AG10803 (cell line): ENCODE data around the gene AGBL1.

Source experiments
- DNase-seq: peaks from one replicate; pipeline ENCODE4 v3.0.0; 2010; ENCODE audit warnings: low read depth
- H3K4me3 ChIP-seq: 2 replicates; pipeline ENCODE4 v1.5.1; 2011; ENCODE audit warnings: mild to moderate bottlenecking, low read length, control low read depth
- TF ChIP-seq, protein P1 (sequence below): conservative IDR thresholded peaks from 2 replicates; pipeline ENCODE4 v1.5.1; 2011; ENCODE audit warnings: mild to moderate bottlenecking, low read length, control low read depth, inconsistent platforms

Gene AGBL1

DNA sequence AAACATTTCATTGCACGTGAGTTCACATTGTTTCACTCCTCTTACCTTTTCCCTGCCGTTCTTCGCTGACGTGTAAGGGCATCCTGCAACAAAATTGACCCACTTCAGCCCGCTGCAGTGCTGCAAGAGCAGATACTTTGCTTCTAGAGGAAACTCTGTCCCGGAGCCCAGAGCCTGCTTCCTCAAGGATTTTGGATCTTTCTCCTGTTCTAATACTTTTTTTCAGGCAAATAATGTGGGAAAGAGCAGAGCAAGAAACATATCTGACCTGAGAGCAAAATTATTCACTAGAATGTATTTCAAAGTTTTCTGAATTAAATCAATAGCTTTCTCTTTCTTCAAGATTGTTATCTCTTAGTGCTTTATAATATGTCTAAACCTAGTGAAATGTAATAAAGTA, 303.9 kb downstream of the AGBL1 start:
- H3K4me3 ChIP-seq, result no peak overlapping the region
- TF ChIP-seq, protein P1, sequence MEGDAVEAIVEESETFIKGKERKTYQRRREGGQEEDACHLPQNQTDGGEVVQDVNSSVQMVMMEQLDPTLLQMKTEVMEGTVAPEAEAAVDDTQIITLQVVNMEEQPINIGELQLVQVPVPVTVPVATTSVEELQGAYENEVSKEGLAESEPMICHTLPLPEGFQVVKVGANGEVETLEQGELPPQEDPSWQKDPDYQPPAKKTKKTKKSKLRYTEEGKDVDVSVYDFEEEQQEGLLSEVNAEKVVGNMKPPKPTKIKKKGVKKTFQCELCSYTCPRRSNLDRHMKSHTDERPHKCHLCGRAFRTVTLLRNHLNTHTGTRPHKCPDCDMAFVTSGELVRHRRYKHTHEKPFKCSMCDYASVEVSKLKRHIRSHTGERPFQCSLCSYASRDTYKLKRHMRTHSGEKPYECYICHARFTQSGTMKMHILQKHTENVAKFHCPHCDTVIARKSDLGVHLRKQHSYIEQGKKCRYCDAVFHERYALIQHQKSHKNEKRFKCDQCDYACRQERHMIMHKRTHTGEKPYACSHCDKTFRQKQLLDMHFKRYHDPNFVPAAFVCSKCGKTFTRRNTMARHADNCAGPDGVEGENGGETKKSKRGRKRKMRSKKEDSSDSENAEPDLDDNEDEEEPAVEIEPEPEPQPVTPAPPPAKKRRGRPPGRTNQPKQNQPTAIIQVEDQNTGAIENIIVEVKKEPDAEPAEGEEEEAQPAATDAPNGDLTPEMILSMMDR, result no peak
- no peak for DNase-seq

DNA sequence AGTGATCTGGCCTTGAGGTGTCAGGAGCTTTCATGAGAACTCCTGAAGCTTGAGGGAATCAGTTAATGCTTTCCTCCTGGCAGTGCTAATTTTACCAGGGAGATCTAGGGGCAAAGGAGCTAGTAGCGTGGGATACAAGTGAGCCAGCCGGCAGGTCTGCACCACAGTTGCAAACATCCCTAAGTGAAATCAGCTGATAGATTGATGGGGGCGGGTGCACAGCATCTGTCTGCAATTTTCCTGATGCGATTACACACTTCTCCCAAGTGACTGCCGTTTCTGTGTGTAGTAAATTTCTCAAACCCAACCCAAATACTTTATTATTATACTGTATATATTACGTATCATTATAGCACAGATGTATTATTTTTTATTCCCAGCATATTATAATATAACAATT, 304.5 kb downstream of the AGBL1 start:
- TF ChIP-seq, protein P1, result no peak
- DNase-seq, result no peak

DNA sequence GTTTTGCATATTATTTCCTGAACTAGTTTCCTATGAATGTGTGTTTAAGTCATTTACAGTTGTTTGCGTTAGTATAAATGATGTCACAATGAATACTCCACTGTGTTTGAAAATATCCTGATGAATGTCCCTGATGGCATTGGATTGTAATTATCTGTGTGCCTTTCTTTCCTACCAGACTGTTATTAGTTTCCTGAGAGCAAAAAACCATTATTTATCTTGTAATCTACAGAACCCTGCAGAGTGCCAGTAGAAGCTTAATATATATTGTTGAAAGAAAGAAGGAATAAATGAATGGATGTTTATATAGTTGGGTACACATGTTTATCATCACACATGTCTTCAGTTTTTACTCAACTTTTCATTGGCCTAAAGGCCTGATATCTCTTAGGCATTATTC, 312.6 kb downstream of the AGBL1 start:
- TF ChIP-seq, protein P1, result no peak
- no peak for DNase-seq

More for the DNA sequence above, 304.5 kb downstream of the AGBL1 start:
- no peak overlapping the region for H3K4me3 ChIP-seq

DNA sequence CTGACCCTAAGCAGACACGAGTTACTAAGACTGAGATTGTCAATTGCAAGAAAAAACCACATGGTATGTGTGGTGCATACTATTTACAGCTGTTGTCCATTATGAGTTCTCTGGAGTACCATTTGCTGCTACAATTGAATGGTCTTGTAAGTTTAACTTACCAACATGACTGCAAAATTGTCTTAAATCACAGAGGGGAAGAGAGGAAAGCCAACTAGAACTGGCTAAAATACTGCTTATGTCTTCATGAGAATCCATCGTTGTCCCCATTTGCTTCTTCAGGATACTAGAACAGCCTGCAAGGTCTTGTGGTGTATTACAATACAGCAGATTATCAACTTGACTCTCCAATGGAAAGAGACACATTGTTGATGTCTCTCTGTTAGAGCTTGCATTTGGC, 313.2 kb downstream of the AGBL1 start:
- DNase-seq, result no peak

More for the DNA sequence above, 312.6 kb downstream of the AGBL1 start:
- no peak overlapping the region for H3K4me3 ChIP-seq

DNA sequence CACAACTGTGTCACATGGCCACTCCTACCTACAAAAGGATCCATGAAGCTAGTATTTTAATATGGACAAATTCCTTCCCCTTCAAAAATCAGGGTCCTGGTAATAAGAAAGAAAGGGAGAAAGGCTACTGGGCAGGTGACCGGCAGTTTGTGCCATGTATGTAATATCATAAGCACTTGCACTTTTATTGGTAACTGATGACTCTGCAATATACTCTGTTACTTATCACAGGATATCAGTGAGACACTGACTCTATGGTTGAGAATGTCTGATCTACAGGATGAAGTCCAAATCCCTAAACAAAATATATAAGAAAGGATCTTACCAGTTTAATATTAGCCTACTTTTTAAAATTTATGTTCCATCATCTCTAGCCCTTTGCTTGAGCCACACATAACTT, 315.2 kb downstream of the AGBL1 start:
- TF ChIP-seq, protein P1, result no peak
- no peak overlapping the region for H3K4me3 ChIP-seq
- DNase-seq, result no peak

More for the DNA sequence above, 313.2 kb downstream of the AGBL1 start:
- TF ChIP-seq, protein P1, result no peak
- H3K4me3 ChIP-seq, result no peak overlapping the region

DNA sequence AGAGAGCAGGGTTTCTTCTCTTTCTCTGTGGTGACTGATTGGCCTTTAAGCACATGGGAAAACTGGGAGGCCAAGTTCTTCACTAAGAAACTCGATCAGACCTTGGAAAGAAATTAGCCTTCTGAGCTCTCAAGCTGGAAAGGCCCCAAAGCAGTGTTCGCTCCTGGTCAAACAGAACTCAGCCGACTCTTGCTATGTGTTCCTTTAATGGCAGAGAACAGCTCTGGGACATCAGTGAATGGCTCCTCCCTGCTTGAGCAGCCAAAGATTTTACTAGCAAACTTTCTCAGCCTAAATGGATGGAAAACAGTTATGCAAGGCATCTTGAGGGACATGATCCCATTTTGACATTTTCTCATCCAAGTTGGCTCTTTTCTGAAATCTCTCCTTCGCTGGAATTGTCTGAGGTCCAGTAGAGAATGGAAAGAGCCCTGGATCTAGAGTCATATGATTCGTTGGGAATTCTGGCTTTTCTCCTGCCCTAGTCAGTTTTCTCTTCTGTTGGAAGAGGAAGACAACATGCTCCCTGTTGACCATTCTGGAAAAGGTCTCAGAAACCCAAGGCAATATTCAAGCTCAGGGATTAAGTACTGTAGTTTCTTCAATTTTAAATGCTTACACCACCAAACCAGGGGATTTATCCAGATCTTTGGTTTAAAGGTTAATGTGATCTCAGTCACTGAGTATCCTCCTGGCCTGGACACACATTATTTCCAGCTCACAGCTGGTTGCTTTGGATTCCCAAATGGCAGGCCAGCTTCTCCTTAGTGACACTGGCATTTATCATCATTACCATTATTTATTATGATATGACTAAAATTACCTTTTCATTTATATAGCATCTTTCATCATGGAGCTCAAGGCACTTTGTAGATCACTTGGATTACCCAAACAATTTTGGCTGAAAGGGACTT, 319.6 kb downstream of the AGBL1 start:
- H3K4me3 ChIP-seq, result no peak overlapping the region
- DNase-seq, result no peak
- TF ChIP-seq, protein P1, result no peak

DNA sequence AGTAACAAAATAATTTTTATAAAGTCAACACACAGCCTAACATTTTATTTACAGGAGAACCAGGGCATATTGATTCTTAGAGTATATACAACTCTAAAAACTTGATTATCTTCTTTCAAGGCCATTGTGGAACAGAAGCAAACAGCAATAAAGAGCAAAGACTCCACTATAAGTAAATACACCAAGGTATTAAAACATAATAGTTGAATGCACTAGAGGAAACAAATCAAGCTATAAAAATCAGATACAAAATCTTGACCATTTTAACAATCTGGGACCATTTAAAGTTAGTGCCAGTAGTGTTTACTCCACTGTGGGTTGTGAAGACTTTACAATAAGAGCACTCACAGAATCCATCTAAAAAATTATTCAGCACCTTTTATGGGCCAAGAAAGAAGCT, 323.6 kb downstream of the AGBL1 start:
- TF ChIP-seq, protein P1, result no peak
- no peak for DNase-seq
- no peak overlapping the region for H3K4me3 ChIP-seq
